ENCODE measurements around the gene MTURN. TPM values are rescaled to one million over a fixed set of nuclear protein-coding genes. Genes with fewer than 3 reads are reported as not detected.

MTURN gene
- total RNA-seq, 1 experiment from 2014 or later, result 89.4 TPM

GRCh38 chr7:30159698-30160143, 24.9 kb downstream of the MTURN start:
- Histone ChIP-seq H4K20me1 (ENCODE audit: insufficient read depth, low read depth, low read length) (no peaks in the 10 kb centered on the region), H3K9ac (ENCODE audit: low read length) (peak overlapping the region; percentile 46), H3K27me3 (ENCODE audit: low read length) (no peaks in the 10 kb centered on the region), H3K27ac (ENCODE audit: low read length) (peak overlapping the region; percentile 91), H3K79me2 (ENCODE audit: low read length) (peaks cover 58% of the 10 kb centered on the region), H3K4me2 (ENCODE audit: low read depth, low read length, poor library complexity, severe bottlenecking) (peak overlapping the region; percentile 81), H3K9me3 (ENCODE audit: low read length) (no peaks in the 10 kb centered on the region), H3K9me2 (replicated peaks; ENCODE audit: insufficient read depth, low read length) (no peaks in the 10 kb centered on the region), H2AFZ (ENCODE audit: low read length) (no peak overlapping the region; the same call in 1 of the 2 replicates), H3K4me3 (ENCODE audit: low read length) (peak overlapping the region; percentile 8; the same call in 1 of the 2 replicates), H3K36me3 (ENCODE audit: insufficient read depth, low read length) (peaks cover 15% of the 10 kb centered on the region; the same call in 1 of the 2 replicates), H3K4me1 (ENCODE audit: low read length) (peaks cover 100% of the 10 kb centered on the region)
- peak; percentile 84 for DNase-seq

DNA sequence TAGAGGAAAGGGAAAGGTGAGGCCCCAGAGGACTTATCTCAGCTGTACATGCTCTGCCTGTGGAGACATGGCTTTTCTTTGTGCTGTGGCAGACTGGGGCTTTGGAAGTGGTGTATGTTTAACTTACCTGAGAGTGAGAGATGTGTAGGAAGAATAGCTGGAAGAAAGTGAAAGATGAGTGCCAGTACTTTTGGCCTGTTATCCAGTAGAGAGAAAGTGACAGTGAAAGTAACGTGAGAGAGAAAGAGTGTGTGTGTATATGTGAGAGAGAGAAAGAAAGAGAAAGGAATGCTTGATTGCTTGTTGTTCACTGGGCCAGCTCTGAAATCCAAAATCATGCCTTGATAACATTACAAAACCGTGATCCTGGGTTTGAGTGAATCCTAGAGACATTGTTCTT, 25.5 kb downstream of the MTURN start:
- H3K9ac ChIP-seq (ENCODE audit: low read length), result peak overlapping the region; percentile 46
- H3K9me2 ChIP-seq (replicated peaks; ENCODE audit: insufficient read depth, low read length), result no peaks in the 10 kb centered on the region
- peaks cover 11% of the 10 kb centered on the region; the same call in 1 of the 2 replicates for H3K36me3 ChIP-seq (ENCODE audit: insufficient read depth, low read length)
- H3K4me3 ChIP-seq (ENCODE audit: low read length), result peak overlapping the region; percentile 8; the same call in 1 of the 2 replicates
- no peaks in the 10 kb centered on the region for H3K27me3 ChIP-seq (ENCODE audit: low read length)
- H2AFZ ChIP-seq (ENCODE audit: low read length), result no peak overlapping the region
- no peaks in the 10 kb centered on the region for H3K9me3 ChIP-seq (ENCODE audit: low read length)
- H3K4me1 ChIP-seq (ENCODE audit: low read length), result peaks cover 100% of the 10 kb centered on the region
- DNase-seq, result no peak
- peak overlapping the region; percentile 91 for H3K27ac ChIP-seq (ENCODE audit: low read length)
- H4K20me1 ChIP-seq (ENCODE audit: insufficient read depth, low read depth, low read length), result no peaks in the 10 kb centered on the region
- H3K4me2 ChIP-seq (ENCODE audit: low read depth, low read length, poor library complexity, severe bottlenecking), result peak overlapping the region; percentile 81
- H3K79me2 ChIP-seq (ENCODE audit: low read length), result peaks cover 55% of the 10 kb centered on the region

GRCh38 chr7:30162133-30162532, 27.3 kb downstream of the MTURN start:
- H3K79me2 ChIP-seq (ENCODE audit: low read length), result peaks cover 46% of the 10 kb centered on the region
- H3K27me3 ChIP-seq (ENCODE audit: low read length), result no peaks in the 10 kb centered on the region
- H3K9me3 ChIP-seq (ENCODE audit: low read length), result no peaks in the 10 kb centered on the region
- peak; percentile 69 for DNase-seq
- H3K9me2 ChIP-seq (replicated peaks; ENCODE audit: insufficient read depth, low read length), result no peaks in the 10 kb centered on the region
- no peak overlapping the region for H2AFZ ChIP-seq (ENCODE audit: low read length)
- peak overlapping the region; percentile 68 for H3K9ac ChIP-seq (ENCODE audit: low read length)
- peaks cover 84% of the 10 kb centered on the region for H3K4me1 ChIP-seq (ENCODE audit: low read length)
- peaks cover 17% of the 10 kb centered on the region; the same call in 1 of the 2 replicates for H3K36me3 ChIP-seq (ENCODE audit: insufficient read depth, low read length)
- H3K4me3 ChIP-seq (ENCODE audit: low read length), result peak overlapping the region; percentile 51
- no peaks in the 10 kb centered on the region for H4K20me1 ChIP-seq (ENCODE audit: insufficient read depth, low read depth, low read length)
- H3K27ac ChIP-seq (ENCODE audit: low read length), result peak overlapping the region; percentile 91
- peak overlapping the region; percentile 81 for H3K4me2 ChIP-seq (ENCODE audit: low read depth, low read length, poor library complexity, severe bottlenecking)

GRCh38 chr7:30162622-30163124, 27.9 kb downstream of the MTURN start:
- Histone ChIP-seq H3K9me3 (ENCODE audit: low read length) (no peaks in the 10 kb centered on the region), H3K27me3 (ENCODE audit: low read length) (no peaks in the 10 kb centered on the region), H2AFZ (ENCODE audit: low read length) (no peak overlapping the region), H3K27ac (ENCODE audit: low read length) (peak overlapping the region; percentile 91), H3K79me2 (ENCODE audit: low read length) (peaks cover 46% of the 10 kb centered on the region), H3K9me2 (replicated peaks; ENCODE audit: insufficient read depth, low read length) (no peaks in the 10 kb centered on the region), H3K4me3 (ENCODE audit: low read length) (peak overlapping the region; percentile 51), H3K4me2 (ENCODE audit: low read depth, low read length, poor library complexity, severe bottlenecking) (peak overlapping the region; percentile 81), H4K20me1 (ENCODE audit: insufficient read depth, low read depth, low read length) (no peaks in the 10 kb centered on the region), H3K9ac (ENCODE audit: low read length) (peak overlapping the region; percentile 68), H3K36me3 (ENCODE audit: insufficient read depth, low read length) (peaks cover 17% of the 10 kb centered on the region; the same call in 1 of the 2 replicates), H3K4me1 (ENCODE audit: low read length) (peaks cover 78% of the 10 kb centered on the region)
- DNase-seq, result peak; percentile 76

- H4K20me1 ChIP-seq (ENCODE audit: insufficient read depth, low read depth, low read length), result no peaks in the 10 kb centered on the region
- peak overlapping the region; percentile 81 for H3K4me2 ChIP-seq (ENCODE audit: low read depth, low read length, poor library complexity, severe bottlenecking)
- no peaks in the 10 kb centered on the region for H3K27me3 ChIP-seq (ENCODE audit: low read length)
- H3K9me3 ChIP-seq (ENCODE audit: low read length), result no peaks in the 10 kb centered on the region
- peak overlapping the region; percentile 68 for H3K9ac ChIP-seq (ENCODE audit: low read length)
- H3K4me1 ChIP-seq (ENCODE audit: low read length), result peaks cover 72% of the 10 kb centered on the region
- peak overlapping the region; percentile 22; the same call in 1 of the 2 replicates for H2AFZ ChIP-seq (ENCODE audit: low read length)
- no peaks in the 10 kb centered on the region for H3K9me2 ChIP-seq (replicated peaks; ENCODE audit: insufficient read depth, low read length)
- peaks cover 46% of the 10 kb centered on the region for H3K79me2 ChIP-seq (ENCODE audit: low read length)
- peaks cover 17% of the 10 kb centered on the region; the same call in 1 of the 2 replicates for H3K36me3 ChIP-seq (ENCODE audit: insufficient read depth, low read length)
- peak overlapping the region; percentile 51 for H3K4me3 ChIP-seq (ENCODE audit: low read length)
- H3K27ac ChIP-seq (ENCODE audit: low read length), result peak overlapping the region; percentile 91
- peak; percentile 77 for DNase-seq
These were observed 28.6 kb downstream of the MTURN start for GRCh38 chr7:30163231-30163894.

DNA sequence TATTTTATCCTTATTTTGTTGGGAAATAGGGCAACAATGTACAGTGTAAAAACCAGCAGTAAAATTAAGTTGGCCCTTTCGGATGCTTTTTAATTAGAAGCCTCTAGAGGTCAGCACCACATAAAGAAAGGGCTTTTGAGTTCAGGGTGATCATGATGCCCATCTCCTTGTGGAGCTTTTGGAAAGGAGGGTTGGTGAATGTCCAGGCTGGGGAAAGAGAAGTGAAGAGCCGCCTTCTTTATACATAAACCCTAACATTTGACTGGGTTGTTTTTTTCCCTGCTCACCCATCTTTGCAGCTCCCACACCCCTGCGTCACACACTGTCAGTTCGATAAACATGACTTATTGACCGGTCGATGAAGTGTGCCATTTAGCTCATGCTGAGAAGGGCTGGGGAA, 29.8 kb downstream of the MTURN start:
- H3K4me2 ChIP-seq (ENCODE audit: low read depth, low read length, poor library complexity, severe bottlenecking), result peak overlapping the region; percentile 81

GRCh38 chr7:30165590-30165989, 30.8 kb downstream of the MTURN start:
- no peak overlapping the region for H2AFZ ChIP-seq (ENCODE audit: low read length)
- H3K4me3 ChIP-seq (ENCODE audit: low read length), result no peak overlapping the region
- H3K4me1 ChIP-seq (ENCODE audit: low read length), result peaks cover 64% of the 10 kb centered on the region
- no peak for DNase-seq
- no peaks in the 10 kb centered on the region for H3K27me3 ChIP-seq (ENCODE audit: low read length)
- H3K9me3 ChIP-seq (ENCODE audit: low read length), result no peaks in the 10 kb centered on the region
- H3K9ac ChIP-seq (ENCODE audit: low read length), result 0 out of 2 replicates have a peak overlapping the region, but pooled peaks have one; percentile 1
- H3K79me2 ChIP-seq (ENCODE audit: low read length), result peaks cover 29% of the 10 kb centered on the region
- no peak overlapping the region for H3K4me2 ChIP-seq (ENCODE audit: low read depth, low read length, poor library complexity, severe bottlenecking)
- peaks cover 8% of the 10 kb centered on the region; the same call in 1 of the 2 replicates for H3K36me3 ChIP-seq (ENCODE audit: insufficient read depth, low read length)
- H4K20me1 ChIP-seq (ENCODE audit: insufficient read depth, low read depth, low read length), result no peaks in the 10 kb centered on the region
- no peaks in the 10 kb centered on the region for H3K9me2 ChIP-seq (replicated peaks; ENCODE audit: insufficient read depth, low read length)
- peak overlapping the region; percentile 91 for H3K27ac ChIP-seq (ENCODE audit: low read length)

More for the DNA sequence above, 29.8 kb downstream of the MTURN start:
- peak overlapping the region; percentile 91 for H3K27ac ChIP-seq (ENCODE audit: low read length)
- peaks cover 8% of the 10 kb centered on the region; the same call in 1 of the 2 replicates for H3K36me3 ChIP-seq (ENCODE audit: insufficient read depth, low read length)
- H2AFZ ChIP-seq (ENCODE audit: low read length), result no peak overlapping the region
- peaks cover 35% of the 10 kb centered on the region for H3K79me2 ChIP-seq (ENCODE audit: low read length)
- H3K9me2 ChIP-seq (replicated peaks; ENCODE audit: insufficient read depth, low read length), result no peaks in the 10 kb centered on the region
- DNase-seq, result peak; percentile 88
- no peak overlapping the region for H3K4me3 ChIP-seq (ENCODE audit: low read length)
- no peaks in the 10 kb centered on the region for H3K27me3 ChIP-seq (ENCODE audit: low read length)
- H4K20me1 ChIP-seq (ENCODE audit: insufficient read depth, low read depth, low read length), result no peaks in the 10 kb centered on the region
- H3K9me3 ChIP-seq (ENCODE audit: low read length), result no peaks in the 10 kb centered on the region
- no peak overlapping the region for H3K9ac ChIP-seq (ENCODE audit: low read length)
- peaks cover 64% of the 10 kb centered on the region for H3K4me1 ChIP-seq (ENCODE audit: low read length)

DNA sequence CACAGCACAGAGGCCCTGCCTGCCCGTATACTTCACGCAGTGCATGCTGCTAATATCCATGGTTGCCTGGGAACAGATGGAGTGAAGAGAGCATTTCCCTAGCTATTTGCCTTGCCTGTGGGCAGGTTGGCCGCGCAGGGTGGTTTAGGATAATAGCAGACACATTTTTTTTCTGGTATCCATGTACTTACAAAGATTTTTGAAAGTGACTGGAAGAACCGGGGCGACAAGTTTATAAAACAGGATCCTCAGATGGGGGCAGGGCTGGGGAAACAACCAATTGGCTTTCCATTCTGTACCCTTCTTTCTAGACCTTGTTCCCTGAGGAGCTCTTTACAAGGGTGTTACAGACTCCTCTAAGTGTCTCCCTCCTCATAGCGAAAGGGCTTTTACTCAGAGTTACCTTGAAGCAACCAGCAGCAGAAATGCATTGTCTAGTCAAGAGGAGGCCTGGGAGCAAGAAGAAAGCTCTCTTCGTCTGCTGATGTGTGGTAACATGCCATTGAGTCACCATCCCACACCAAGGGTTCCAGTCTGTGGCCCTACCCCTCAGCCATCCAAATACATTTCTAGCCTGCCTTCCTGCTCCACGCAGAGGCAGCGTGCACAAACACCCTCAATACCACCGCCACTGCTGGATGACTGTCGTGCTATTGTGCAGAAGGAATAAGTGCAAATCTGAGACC, 31.5 kb downstream of the MTURN start:
- Histone ChIP-seq H3K9ac (ENCODE audit: low read length) (no peak overlapping the region), H3K27me3 (ENCODE audit: low read length) (no peaks in the 10 kb centered on the region), H3K4me1 (ENCODE audit: low read length) (peaks cover 64% of the 10 kb centered on the region), H3K9me2 (replicated peaks; ENCODE audit: insufficient read depth, low read length) (no peaks in the 10 kb centered on the region), H3K79me2 (ENCODE audit: low read length) (peaks cover 25% of the 10 kb centered on the region), H3K36me3 (ENCODE audit: insufficient read depth, low read length) (peaks cover 8% of the 10 kb centered on the region; the same call in 1 of the 2 replicates), H4K20me1 (ENCODE audit: insufficient read depth, low read depth, low read length) (no peaks in the 10 kb centered on the region), H3K27ac (ENCODE audit: low read length) (peak overlapping the region; percentile 91; the same call in 1 of the 2 replicates), H2AFZ (ENCODE audit: low read length) (no peak overlapping the region), H3K9me3 (ENCODE audit: low read length) (no peaks in the 10 kb centered on the region), H3K4me3 (ENCODE audit: low read length) (no peak overlapping the region), H3K4me2 (ENCODE audit: low read depth, low read length, poor library complexity, severe bottlenecking) (no peak overlapping the region)
- no peak for DNase-seq
